Jurkat, Clone E6-1 (cell line): Measurements from ENCODE around the gene RAET1L. TPM values are rescaled to one million over a fixed set of nuclear protein-coding genes. Genes with fewer than 3 reads are reported as not detected.
"Not testable (repeated sequence)": the region's sequence is repeated elsewhere in the genome, so short reads cannot be mapped to it uniquely, and the experiment has no call there.

Experiments
- DNase-seq: peaks from one replicate; pipeline ENCODE4 v3.0.0-alpha.2; 2011; ENCODE audit warnings: low read depth, low spot score
- H3K4me3 ChIP-seq: 2 replicates; pipeline ENCODE4 v1.5.1; 2011; ENCODE audit warnings: mild to moderate bottlenecking, low read length, control low read depth, moderate library complexity
- polyA plus RNA-seq: library from polyadenylated mRNA; unstranded; fragments of >200 nt; gene quantifications from one replicate; pipeline ENCODE4 v1.2.1, GENCODE V29; 2012; ENCODE audit warnings: missing spikeins; ENCODE audit not compliant: insufficient read length, insufficient read depth

The RAET1L gene
- not detected for polyA plus RNA-seq

- no peak for DNase-seq
- no peak within 1 kb of the TSS for H3K4me3 ChIP-seq
Observed at GRCh38 chr6:150025201-150025917, at the start of gene RAET1L. Gene RAET1L, minus strand, starts transcription at chr6:150025532. Its CDS starts 61 bp downstream, at chr6:150025471.

GRCh38 chr6:150075034-150075421 lies 49.7 kb upstream of the RAET1L start:
- H3K4me3 ChIP-seq = no peak overlapping the region
- no peak for DNase-seq

GRCh38 chr6:150074396-150075033 lies 49.2 kb upstream of the RAET1L start:
- not testable (repeated sequence) for H3K4me3 ChIP-seq, DNase-seq

GRCh38 chr6:150072201-150072600 lies 46.9 kb upstream of the RAET1L start:
- no peak for DNase-seq
- no peak overlapping the region for H3K4me3 ChIP-seq

- H3K4me3 ChIP-seq = no peak overlapping the region
- DNase-seq = no peak
Observed at GRCh38 chr6:150070236-150070818, 45.0 kb upstream of the RAET1L start.

- no peak for DNase-seq
- no peak overlapping the region for H3K4me3 ChIP-seq
Observed at GRCh38 chr6:150069706-150070105, 44.4 kb upstream of the RAET1L start.

- no peak for DNase-seq
- no peak within 1 kb of the TSS for H3K4me3 ChIP-seq
Observed at GRCh38 chr6:150068720-150069648, 43.7 kb upstream of the RAET1L start, which contains the start of gene ULBP3. Gene ULBP3, minus strand, starts transcription at chr6:150069121. Its CDS starts 55 bp downstream, at chr6:150069066.

GRCh38 chr6:150068151-150068550 lies 42.8 kb upstream of the RAET1L start:
- no peak for DNase-seq
- no peak overlapping the region for H3K4me3 ChIP-seq

- no peak for DNase-seq
Observed at GRCh38 chr6:150065083-150065482, 39.8 kb upstream of the RAET1L start.

GRCh38 chr6:150063640-150064039 lies 38.3 kb upstream of the RAET1L start:
- DNase-seq = no peak
- H3K4me3 ChIP-seq = no peak overlapping the region

More at GRCh38 chr6:150065083-150065482, 39.8 kb upstream of the RAET1L start:
- no peak overlapping the region for H3K4me3 ChIP-seq

- not testable (repeated sequence) for DNase-seq, H3K4me3 ChIP-seq
Observed at GRCh38 chr6:150059973-150060372, 34.6 kb upstream of the RAET1L start.

- no peak overlapping the region for H3K4me3 ChIP-seq
Observed at GRCh38 chr6:150058986-150059385, 33.7 kb upstream of the RAET1L start.

GRCh38 chr6:150058231-150058792 lies 33.0 kb upstream of the RAET1L start:
- no peak for DNase-seq

More at GRCh38 chr6:150058986-150059385, 33.7 kb upstream of the RAET1L start:
- no peak for DNase-seq

GRCh38 chr6:150057501-150057951 lies 32.2 kb upstream of the RAET1L start:
- H3K4me3 ChIP-seq = no peak overlapping the region
- DNase-seq = no peak

More at GRCh38 chr6:150058231-150058792, 33.0 kb upstream of the RAET1L start:
- no peak overlapping the region for H3K4me3 ChIP-seq

GRCh38 chr6:150056916-150057315 lies 31.6 kb upstream of the RAET1L start:
- no peak for DNase-seq
- H3K4me3 ChIP-seq = no peak overlapping the region

- no peak overlapping the region for H3K4me3 ChIP-seq
- DNase-seq = no peak
Observed at GRCh38 chr6:150056156-150056555, 30.8 kb upstream of the RAET1L start.

GRCh38 chr6:150055131-150055530 lies 29.8 kb upstream of the RAET1L start:
- no peak for DNase-seq
- no peak overlapping the region for H3K4me3 ChIP-seq

- DNase-seq = no peak
- H3K4me3 ChIP-seq = no peak overlapping the region
Observed at GRCh38 chr6:150053450-150053849, 28.1 kb upstream of the RAET1L start.

- no peak overlapping the region for H3K4me3 ChIP-seq
- DNase-seq = no peak
Observed at GRCh38 chr6:150050846-150051245, 25.5 kb upstream of the RAET1L start.
